GM20431 (cell line): ENCODE measurements around the gene IGF2BP1.
"Not testable (repeated sequence)": the region's sequence is repeated elsewhere in the genome, so short reads cannot be mapped to it uniquely, and the experiment has no call there.

Experiments used
- in situ Hi-C: fragments of 300-500 bp; cut with MseI, MboI; formaldehyde crosslinking; loops from one replicate; pipeline ENCODE4 v1.15.0; 2020; ENCODE audit warnings: low sequenced_read_pairs; ENCODE audit not compliant: unreplicated experiment

IGF2BP1 gene

DNA sequence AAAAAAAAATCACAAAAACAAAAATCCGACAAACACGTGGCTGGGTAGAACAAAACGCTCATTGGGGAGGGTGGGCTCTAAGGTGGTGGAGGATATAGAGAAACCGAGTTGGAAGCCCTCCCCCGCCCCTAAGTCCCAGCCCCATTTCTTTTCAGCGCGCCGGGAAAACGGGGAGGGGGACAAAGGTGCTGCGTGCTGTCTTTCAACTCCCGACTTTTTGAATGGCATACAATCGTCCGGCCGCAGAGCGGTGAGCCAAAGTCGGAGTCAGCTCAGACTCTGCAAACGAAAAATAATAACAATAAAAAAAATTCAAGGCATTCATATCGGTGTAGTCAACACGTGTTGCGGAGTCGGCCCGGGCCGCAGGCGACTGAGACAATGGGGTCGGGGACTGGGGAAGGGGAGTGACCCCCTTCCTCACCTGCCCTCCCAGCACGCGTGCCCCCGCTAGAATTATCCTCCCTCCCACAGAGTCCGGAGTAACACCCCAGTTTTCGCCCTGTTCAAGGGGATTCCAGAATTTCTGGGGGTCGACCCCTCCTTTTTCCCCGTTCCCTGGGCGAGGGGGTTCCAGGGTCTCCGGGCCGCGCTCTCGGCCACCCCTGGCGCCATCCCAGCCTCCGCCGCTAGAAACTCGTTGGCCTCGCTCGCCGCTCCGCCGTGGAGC, 1.7 kb upstream of the IGF2BP1 start:
- in situ Hi-C loops = no loop called here

DNA sequence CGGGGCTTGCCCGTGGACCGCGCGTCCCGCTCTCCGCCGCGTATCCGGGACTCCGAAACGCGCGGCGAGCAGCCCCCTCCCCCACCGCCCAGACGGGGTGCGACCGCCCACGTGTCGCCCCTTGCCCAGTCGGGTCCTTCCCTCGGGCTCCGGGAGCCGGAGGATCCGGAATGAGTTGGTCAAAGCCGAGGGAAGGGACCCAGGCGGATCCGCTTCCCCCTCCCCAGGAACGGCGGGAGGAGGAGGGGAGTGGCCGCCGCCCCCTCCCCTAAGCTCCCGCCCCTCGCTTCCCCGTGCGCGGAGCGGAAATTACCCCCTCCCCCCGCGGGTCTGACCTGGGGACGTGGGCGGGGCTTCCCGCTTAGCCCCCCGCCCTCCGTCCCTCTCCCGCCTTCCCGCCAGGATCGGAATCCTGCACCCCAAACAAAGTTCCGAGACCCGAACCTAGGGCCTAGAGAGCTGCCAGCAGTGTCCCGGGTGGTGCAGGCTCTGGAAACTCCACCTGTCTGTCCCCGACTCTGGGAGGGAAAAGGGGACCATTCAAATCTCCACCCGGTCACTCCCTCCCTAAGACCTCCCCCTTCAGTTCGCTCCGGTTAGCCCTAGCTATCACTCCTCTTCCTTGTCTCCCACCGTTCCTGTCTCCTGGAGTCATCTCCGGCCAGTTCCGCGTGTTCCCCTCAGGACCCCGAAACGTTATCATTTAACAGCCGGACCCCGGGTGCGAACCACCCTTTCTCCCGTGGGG, 1.0 kb upstream of the IGF2BP1 start:
- in situ Hi-C loops = no loop called here

- in situ Hi-C loops = no loop called here
These were observed 473 bp upstream of the IGF2BP1 start for GRCh38 chr17:48996722-48997102.

DNA sequence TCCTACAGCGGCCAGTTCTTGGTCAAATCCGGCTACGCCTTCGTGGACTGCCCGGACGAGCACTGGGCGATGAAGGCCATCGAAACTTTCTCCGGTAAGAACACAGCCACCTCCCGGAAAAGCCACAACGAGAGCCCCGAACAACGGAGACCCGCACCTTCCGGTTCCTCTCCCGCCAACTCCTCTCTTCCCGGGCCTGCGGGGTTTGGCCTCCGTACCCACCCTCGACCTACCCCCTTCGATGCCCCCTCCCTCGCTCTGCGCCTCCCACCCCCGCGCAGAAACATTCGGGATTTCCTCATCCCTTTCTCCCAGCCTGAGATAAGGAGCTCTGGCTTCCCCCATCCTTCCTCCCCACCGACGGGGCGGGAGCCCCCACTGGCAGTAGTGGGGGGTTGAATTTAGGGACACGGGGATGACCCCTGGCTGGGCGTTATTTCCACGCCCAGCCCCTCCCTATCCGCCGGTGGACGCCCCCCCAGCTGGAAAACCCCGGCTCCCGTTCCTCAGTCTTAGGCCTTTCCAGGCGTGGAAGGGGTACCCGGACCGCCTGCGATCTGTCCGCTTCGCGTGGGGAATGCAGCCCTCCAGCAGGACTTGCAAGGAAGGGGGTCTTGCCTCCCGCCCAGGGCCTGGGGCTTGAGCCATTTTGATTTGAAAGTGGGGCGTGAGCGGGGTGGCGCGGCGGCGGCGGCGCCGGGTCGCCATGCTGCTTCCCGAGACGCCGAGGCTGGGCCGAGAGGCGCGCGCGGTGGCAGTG, 822 bp downstream of the IGF2BP1 start:
- in situ Hi-C loops = no loop called here

DNA sequence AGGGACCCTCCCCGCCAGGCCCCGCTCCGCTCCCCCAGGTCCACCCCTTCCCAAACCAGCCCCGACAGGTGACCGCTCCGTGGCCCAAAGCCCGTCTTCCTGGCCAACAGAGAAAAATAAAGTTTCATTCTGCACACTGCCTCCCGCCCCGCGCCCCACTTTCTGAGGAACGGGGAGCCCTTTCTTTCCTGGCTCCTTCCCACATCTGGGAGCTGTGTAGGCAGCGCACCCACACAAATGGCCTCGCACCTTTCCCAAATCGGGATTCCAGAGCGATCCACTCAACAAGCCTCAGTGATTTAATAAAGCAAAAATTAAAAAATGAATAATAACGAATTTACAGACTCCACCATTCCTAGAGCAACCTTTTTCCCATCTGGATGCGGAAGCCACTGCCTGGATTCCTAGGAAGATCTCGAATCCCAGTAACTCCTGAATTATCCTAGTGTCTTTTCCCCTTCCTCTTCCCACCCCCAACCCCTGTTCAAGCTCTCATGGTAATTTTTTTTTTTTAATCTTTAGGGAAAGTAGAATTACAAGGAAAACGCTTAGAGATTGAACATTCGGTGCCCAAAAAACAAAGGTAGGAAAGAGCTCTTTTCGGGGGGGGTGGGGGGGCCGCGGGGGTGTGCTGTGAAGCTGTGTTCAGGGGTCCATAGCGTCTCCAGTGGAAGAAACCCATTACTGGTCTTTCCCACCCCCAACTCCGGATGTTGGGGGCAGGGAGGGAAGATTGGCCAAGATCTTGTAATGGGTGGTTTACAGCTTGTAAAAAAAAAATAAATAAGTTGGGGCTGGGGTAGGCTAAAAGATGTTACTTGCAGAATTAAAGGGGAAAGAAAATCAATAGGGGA, 1.6 kb downstream of the IGF2BP1 start:
- in situ Hi-C loops = no loop called here

GRCh38 chr17:49000943-49001342, 3.8 kb downstream of the IGF2BP1 start:
- in situ Hi-C loops = no loop called here

GRCh38 chr17:49001671-49002070, 4.5 kb downstream of the IGF2BP1 start:
- in situ Hi-C loops = no loop called here

DNA sequence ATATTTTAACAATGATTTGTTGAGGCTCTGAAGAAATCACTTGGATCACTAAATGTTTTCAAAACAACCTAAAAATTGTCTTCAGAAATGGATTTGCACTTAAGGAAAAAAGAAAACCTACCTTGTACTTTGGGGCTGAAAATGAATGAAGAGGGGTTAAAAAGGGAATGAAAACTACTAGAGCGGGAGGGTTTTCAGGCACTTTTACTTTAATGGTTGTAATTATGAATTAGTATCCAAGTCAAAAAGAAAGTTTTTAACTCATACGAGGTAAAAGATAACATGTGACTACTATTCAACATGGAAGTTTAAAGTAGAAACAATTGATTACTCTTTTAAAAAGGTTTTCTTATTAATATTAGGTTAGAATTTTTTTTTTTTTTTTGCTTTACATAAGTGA, 5.1 kb downstream of the IGF2BP1 start:
- in situ Hi-C loops = no loop called here

- in situ Hi-C loops = no loop called here
These were observed 5.6 kb downstream of the IGF2BP1 start for GRCh38 chr17:49002766-49003165.

DNA sequence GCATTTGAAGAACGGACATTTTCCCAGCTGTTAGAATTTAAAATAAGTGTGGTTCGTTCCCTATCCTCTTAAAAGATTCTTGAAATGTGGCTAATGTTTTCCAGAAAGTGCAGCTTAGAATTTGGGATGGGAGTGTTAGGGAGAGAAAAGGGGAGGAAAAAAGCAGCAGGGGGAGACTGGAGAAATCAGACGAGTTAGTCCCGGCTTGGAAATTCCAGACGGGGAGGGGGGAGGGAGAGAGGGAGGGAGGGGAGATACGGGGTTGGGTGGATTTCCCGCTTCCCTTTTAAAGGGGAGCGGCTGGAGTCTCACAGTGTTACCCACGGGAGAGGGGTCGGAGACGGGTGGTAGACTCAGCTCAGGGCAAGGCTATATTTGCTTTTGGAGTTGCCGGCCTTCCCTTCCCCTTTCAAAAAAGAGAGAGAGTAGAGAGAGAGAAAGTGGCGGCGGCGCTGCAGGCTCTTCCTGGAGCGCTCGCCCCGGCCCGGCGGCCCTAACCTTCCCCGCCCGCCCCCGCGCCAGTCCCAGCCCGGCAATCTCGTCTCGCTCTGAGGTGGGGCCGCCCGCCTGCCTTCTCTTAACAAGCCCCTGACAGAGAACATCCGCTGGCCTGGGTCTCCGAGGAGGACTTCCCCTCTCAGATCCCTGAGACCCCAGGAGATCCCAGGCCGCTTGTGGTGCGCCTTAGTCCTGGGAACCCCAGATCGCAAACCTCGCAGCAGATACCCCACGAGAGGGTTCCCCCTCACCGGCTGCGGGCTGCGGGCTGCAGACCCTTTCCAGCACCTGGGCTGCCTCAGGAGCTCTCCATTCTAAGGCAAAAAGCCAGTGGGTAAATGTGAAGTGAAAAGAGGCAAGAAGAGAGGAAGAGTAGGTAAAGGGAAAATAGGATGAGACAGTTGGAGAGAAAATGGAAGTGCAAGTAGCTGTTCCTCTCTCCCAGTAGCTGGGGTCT, 6.6 kb downstream of the IGF2BP1 start:
- in situ Hi-C loops = no loop called here

DNA sequence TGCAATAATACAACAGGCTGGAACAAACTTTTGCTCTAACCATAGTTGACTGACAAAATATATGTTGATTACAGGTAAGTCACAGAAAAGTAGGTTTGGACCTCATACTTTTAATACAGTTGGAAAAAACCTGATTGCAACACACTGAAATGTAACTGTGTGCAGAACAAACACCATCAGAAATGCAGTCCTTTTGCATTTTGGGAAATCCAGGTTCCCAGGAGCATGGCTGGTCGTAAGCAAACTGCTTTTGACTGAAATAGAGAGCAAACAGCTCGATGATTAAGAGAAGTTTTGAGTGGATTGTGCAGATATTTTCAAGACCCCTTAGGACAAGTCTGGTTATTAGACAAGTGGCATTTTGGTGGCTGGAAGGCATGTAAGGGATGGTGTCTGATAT, 8.0 kb downstream of the IGF2BP1 start:
- in situ Hi-C loops = no loop called here

- in situ Hi-C loops = not testable (repeated sequence)
These were observed 11.7 kb downstream of the IGF2BP1 start for GRCh38 chr17:49008908-49009307.

- in situ Hi-C loops = no loop called here
These were observed 15.6 kb downstream of the IGF2BP1 start for GRCh38 chr17:49012769-49013255.

- in situ Hi-C loops = no loop called here
These were observed 16.4 kb downstream of the IGF2BP1 start for GRCh38 chr17:49013311-49014213.

DNA sequence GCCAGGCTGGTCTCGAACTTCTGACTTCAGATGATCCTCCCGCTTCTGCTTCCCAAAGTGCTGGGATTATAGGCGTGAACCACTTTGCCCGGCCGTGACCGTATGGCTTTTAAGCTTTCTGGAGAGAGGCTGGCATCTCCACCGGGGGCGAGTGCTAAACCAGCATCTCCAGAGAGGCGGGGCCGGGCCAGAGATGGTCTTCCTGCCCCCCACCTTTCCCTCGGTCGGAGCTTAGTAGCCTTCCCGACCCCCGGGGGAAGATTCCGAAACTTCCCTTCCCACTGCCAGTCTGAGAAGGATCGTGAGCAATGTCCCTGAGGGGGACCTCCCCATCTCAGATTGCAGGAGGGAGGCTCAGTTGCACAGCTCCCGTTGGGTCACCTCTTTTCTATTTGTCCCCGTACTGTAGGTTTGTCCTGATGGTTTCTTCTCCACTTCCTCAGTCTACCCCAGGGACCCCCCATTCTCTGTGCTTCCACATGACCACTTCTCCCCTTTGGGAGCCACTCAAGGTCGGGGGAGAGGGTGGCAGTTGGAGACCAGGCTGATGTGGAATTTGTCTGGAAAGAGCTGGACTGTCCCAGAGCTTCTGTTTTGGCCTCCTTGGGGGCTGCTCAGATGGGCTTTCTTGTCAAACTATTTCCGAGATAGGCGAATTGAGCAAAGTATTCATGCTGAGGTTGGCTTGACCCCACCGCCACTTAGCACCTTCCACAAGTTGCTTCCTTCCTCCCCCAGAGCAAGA, 18.2 kb downstream of the IGF2BP1 start:
- in situ Hi-C loops = no loop called here

- in situ Hi-C loops = no loop called here
These were observed 19.0 kb downstream of the IGF2BP1 start for GRCh38 chr17:49015924-49016774.
